Activated T-helper 1 cell treated with anti-CD3 and anti-CD28 coated beads, Interleukin-2, amount 50 U/mL, for 16 hours (primary cell): ENCODE measurements around the gene RABGAP1L.
"Not testable (repeated sequence)": the region's sequence is repeated elsewhere in the genome, so short reads cannot be mapped to it uniquely, and the experiment has no call there.

Source experiments
- DNase-seq, 2 donors: peaks; one replicate each; pipeline ENCODE4 v3.0.0-alpha.2; 2020; ENCODE audit warnings: low read depth in 1 of 2, low spot score in 1 of 2

The RABGAP1L gene

DNA sequence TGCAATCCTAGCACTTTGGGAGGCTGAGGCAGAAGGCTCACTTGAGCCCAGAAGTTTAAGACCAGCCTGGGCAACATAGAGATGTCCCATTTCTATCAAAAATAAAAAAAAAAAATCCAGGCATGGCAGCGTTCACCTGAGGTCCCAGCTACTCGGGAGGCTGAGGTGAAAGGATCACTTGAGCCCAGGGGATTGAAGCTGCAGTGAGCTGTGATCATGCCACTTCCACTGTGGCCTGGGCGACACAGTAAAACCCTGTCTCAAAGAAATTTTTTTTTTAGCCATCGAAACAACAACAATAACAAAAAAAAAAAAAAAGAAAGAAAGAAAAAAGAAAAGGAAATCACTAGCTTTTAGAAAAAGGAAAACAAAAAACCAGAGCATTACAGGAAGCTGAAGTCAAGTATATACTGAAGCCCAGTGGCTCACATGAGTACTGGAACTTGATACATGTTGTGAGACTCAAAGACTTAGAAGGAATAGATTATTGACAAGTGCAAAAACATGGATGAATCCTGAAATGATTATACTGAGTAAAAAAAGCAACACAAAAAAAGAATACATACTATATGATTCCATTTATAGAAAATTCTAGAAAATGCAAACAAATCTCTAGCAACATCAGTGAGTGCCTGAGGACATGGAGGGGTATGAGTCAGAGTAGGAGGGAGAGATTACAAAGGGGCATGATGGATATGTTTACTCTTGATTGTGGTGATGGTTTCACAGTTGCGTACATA is 6.1 kb upstream of the RABGAP1L start:
- no peak for DNase-seq

GRCh38 chr1:174153825-174154107 is 5.6 kb upstream of the RABGAP1L start:
- no peak for DNase-seq

GRCh38 chr1:174156437-174156836 is 2.9 kb upstream of the RABGAP1L start:
- no peak for DNase-seq

- peak in 1 of 2 donors; percentile 6 for DNase-seq
Measured at GRCh38 chr1:174157157-174157806, 2.0 kb upstream of the RABGAP1L start.

- DNase-seq, result no peak
Measured at GRCh38 chr1:174158767-174159251, 511 bp upstream of the RABGAP1L start.

DNA sequence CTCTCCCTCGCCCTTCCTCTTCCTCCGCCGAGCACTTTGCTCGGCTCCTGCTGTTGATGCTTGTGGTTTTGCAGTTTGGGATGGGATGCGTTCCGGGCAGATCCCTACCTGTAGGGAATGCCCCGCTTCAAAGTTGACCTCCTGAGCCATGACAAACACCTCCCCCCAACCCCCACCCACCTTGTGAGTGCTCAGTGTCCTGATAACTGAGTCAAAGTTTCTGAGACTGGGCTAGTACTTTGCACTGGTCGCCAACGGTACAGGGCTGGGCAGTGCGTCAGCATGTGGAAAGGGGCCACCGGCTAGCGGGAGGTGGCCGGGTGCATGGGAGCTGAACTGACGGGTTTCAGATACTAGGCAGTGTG is 771 bp downstream of the RABGAP1L start:
- peak in 1 of 2 donors; percentile 6 for DNase-seq

DNA sequence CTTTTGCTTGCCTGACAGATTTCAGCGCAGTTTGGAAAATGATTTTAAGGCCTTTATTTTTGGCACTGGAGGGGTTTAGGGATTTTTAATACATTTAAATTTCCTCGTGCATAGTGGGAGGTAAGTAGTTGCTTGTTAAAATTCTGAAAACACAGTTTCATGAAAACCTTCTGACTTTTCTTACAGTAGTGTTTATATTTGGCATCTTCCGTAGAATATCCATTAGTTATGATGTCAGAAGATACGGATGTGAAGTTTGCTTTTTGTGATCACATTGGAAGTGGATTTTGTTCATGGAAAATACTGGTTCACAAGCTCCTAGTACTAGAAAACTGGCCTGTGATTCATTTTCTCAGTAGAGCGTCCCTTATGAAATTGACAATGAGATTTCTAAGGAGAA is 1.3 kb downstream of the RABGAP1L start:
- no peak for DNase-seq

- DNase-seq, result no peak
Measured at GRCh38 chr1:174161813-174162212, 2.5 kb downstream of the RABGAP1L start.

DNA sequence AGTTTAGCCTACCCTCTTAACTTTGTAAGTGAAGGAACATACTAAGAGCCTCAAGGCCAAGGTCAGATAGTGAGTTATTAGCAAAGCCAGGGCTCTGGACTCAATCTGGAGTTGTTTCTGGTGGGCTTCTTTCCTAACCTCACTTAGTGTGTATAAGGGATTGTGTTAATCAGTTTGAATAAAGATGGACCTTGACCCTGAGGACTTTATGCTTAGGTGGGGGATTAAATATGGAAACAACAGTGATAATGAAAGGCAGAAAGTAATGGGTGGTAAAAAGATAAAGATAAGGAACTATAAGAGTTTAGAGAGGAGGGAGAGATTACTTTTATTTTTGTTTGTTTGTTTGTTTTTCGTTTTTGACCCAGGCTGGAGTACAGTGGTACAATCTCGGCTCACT is 5.5 kb downstream of the RABGAP1L start:
- no peak for DNase-seq

DNA sequence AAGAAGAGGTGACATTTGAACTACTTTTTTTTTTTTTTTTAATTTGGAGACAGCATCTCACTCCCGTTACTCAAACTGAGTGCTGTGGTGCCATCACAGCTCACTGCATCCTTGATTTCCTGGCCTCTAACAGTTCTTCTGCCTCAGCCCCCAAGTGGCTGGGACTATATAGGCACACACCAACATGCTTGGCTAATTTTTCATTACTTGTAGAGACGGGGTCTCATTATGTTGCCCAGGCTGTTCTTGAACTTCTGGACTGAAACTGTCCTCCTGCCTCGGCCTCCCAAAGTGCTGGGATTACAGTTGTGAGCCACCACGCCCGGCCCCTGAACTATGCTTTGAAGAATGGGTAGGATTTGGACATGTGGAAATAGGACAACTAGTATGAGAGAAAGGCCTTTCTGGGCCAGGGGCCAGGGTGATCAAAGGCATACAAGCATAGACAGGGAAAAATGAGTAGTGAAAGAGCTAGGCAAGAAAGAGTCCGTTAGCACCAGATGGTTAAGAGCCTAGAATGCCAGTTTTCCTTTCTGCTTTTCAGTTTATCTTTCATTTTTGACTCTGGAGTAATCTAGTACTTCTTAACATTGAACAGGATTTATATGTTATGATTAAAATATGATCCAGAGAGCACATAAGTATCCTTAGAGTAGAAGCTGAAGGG is 6.3 kb downstream of the RABGAP1L start:
- DNase-seq, result no peak

DNA sequence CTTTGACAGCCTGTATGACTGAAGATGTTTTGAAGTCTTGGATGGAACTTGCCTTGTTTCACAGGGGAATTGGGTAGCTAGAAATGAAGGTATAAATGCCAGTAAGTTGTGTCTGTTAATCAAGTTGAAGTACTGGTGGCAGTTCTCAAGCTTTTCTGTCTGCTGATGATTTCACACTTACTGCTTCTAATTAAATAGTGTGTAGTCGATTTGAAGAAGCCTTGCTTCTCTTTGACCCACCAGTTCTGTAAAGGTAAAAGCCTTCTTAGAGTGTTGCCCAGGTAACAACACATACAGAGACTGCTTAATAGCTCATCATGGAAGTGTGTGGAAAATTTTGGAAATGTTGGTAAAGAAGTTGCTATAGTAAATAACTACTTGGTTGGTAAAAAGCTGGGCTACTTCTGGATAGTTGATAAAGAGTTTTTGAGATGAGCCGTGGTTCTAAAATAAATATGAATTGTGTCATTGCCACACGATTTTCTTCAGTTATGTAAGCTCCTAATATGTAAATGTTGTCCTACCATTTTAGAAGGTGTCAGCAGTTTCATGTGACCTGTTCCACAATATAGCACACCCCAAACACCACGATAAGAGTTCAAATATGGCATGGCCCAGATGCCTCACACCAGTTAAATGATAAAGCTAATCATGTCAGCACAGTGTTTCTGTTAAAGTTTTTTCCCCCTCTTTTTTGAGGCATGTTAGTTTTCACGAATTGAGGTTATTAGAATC is 7.4 kb downstream of the RABGAP1L start:
- DNase-seq, result no peak

DNA sequence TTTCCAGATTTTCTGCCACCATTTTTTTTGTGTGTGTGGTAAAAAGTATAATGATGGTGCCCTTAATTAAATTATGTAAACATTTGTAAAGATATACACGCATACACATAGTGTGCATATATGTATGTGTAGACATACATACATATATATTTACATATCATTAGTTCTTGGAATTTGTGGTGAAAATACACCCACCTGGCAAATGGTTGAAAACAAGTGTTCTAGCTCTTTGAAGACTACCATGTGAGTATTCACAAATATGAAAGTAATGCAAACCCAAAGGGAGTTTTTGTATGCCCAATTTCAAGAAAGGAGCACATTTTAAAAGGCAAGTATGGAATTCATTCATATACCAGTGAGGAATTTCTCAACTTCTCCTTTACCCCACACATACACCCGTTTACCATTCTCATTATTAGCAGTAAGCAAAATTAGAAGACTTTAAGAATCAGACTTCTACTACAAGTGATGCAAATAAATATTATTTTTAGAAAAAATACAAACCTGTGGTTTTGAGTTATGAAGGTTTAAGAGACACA is 8.0 kb downstream of the RABGAP1L start:
- no peak for DNase-seq

GRCh38 chr1:174169342-174169741 is 10.0 kb downstream of the RABGAP1L start:
- no peak for DNase-seq

GRCh38 chr1:174171073-174171472 is 11.8 kb downstream of the RABGAP1L start:
- no peak for DNase-seq

GRCh38 chr1:174174461-174175329 is 15.4 kb downstream of the RABGAP1L start:
- DNase-seq, result no peak

DNA sequence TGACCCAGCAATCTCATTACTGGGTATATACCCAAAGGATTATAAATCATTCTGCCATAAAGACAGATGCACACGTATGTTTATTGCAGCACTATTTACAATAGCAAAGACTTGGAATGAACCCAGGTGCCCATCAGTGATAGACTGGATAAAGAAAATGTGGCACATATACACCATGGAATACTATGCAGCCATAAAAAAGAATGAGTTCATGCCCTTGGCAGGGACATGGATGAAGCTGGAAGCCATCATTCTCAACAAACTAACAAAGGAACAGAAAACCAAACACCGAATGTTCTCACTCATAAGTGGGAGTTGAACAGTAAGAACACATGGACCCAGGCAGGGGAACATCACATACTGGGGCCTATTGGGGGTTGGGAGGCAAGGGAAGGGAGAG is 19.1 kb downstream of the RABGAP1L start:
- not testable (repeated sequence) for DNase-seq

DNA sequence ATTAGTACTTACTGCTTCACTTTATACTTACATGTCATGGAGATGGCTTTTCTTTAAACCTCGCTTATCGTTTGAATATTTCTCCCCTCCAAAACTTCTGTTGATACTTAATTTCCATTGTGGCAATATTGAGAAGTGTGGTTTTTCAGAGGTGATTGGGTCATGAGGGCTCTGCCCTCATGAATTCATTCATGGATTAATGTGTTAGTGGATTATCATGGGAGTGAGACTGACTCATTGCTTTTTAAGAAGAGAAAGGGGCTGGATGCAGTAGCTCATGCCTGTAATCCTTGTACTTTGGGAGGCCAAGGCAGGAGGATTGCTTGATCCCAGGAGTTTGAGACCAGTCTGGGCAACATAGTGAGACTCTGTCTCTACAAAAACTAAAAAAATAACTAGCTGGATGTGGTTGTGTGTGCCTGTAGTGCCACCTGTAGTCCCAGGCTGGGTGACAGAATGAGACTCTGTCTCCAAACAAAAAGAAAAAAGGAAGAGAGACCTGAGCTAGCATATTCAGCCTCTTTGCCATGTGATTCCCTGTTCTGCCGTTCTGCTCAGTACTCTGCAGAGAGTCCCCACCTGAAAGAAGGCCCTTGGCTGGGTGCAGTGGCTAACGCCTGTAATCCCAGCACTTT is 30.2 kb downstream of the RABGAP1L start:
- no peak for DNase-seq

GRCh38 chr1:174190691-174191199 is 31.4 kb downstream of the RABGAP1L start:
- no peak for DNase-seq

DNA sequence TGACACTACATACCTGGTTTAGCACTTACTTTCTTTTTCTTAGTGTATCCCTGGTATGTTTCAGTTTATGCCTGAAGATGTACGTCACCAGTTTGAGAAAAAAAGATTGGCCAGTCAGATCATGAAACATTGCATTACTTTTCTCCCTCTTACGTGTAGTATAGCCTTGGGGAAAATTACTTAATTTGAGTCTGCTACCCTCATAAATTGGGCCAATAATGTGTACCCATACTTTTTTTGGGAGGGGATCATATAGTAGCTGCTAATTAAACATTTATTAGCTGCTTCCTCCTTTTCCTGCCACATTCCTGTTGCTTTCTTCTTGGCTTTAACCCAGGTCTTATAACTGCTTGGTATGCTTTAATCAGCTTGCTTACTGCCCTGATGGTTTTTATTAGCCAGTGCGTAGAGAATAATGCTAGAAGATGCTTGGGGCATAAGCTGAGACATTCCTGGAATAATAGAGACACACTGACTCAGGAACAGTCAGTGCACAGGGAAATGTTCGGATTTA is 32.1 kb downstream of the RABGAP1L start:
- DNase-seq, result no peak

- DNase-seq, result no peak
Measured at GRCh38 chr1:174194461-174194860, 35.1 kb downstream of the RABGAP1L start.
